HepG2 (cell line): Measurements from ENCODE around the gene KLHDC4. TPM values are rescaled to one million over a fixed set of nuclear protein-coding genes. Genes with fewer than 3 reads are reported as not detected.
A peak's percentile ranks its signal among the peaks of the same experiment; 100 is the strongest.

Source experiments
- ATAC-seq: fragments of 200-7000 bp; cut with Tn5 transposase; 3 replicates; pipeline ENCODE4 v1.9.1; 2020; ENCODE audit warnings: mild to moderate bottlenecking, moderate library complexity
- BruUV-seq: library from RNA; stranded (reverse); fragments of 400-500 nt; replicated peaks from 2 replicates; lab custom pipeline; 2021; lab: Mats Ljungman, UMichigan
- CTCF ChIA-PET: fragments of 300-600 bp; formaldehyde crosslinking; extraction: SDS; loops from one replicate; lab custom pipeline; 2021; ENCODE audit warnings: low total read pairs, inconsistent platforms, low intra/inter-chr PET ratio; lab: Yijun Ruan, JAX
- POLR2A ChIA-PET: fragments of 350-600 bp; sonication (Branson Sonifier 250); formaldehyde crosslinking; loops from one replicate; lab custom pipeline; 2020; ENCODE audit warnings: antibody characterized with exemption, inconsistent platforms; lab: Yijun Ruan, JAX
- DNase-seq: peaks from one replicate; pipeline ENCODE4 v3.0.0-alpha.2; 2015; ENCODE audit warnings: low spot score
- FAIRE-seq: peaks from 3 replicates; lab custom pipeline; 2011; peaks lifted over from hg19 to GRCh38; lab: Jason Lieb, UNC
- H2AFZ ChIP-seq: one replicate; pipeline ENCODE4 v1.6.1; 2011; ENCODE audit warnings: low read length, inconsistent platforms
- H3K27ac ChIP-seq: fragments of 300-600 bp; 3 replicates; pipeline ENCODE4 v1.8.0; 2011; ENCODE audit warnings: mixed run types, mild to moderate bottlenecking, mixed read lengths, low read length, inconsistent platforms; ENCODE audit not compliant: insufficient read depth; ENCODE audit errors: extremely low read length
- H3K27me3 ChIP-seq, 2 experiments: fragments of 200-600 bp in 1 of 2; 2 replicates in 1 of 2; 3 replicates in 1 of 2; pipeline versions ENCODE4 v1.6.0 to v1.8.0; 2011; ENCODE audit warnings: low read length in 2 of 2, mild to moderate bottlenecking in 2 of 2, moderate library complexity in 2 of 2, inconsistent platforms in 1 of 2; ENCODE audit not compliant: insufficient read depth in 2 of 2, control insufficient read depth in 1 of 2
- H3K36me3 ChIP-seq, 2 experiments: fragments of 200-600 bp in 1 of 2; replicated peaks in 1 of 2; 2 replicates in 1 of 2; 3 replicates in 1 of 2; pipeline versions ENCODE4 v1.5.1 to v1.8.0; 2011; ENCODE audit warnings: low read length in 2 of 2, inconsistent platforms in 1 of 2; ENCODE audit not compliant: insufficient read depth in 2 of 2, control insufficient read depth in 1 of 2
- H3K4me1 ChIP-seq: 2 replicates; pipeline ENCODE4 v1.5.1; 2012; ENCODE audit warnings: low read length, inconsistent platforms; ENCODE audit not compliant: insufficient read depth
- H3K4me2 ChIP-seq: 2 replicates; pipeline ENCODE4 v1.6.0; 2011; ENCODE audit warnings: low read depth, low read length, inconsistent platforms
- H3K4me3 ChIP-seq, 3 experiments: fragments of 200-600 bp in 1 of 3; sonication (generic), shearing (Covaris generic) in 1 of 3; replicated peaks in 1 of 3; 2 replicates each; pipeline ENCODE4 v1.5.1; 2011 to 2016; ENCODE audit warnings: low read length in 3 of 3, inconsistent platforms in 2 of 3, low read depth in 2 of 3, mild to moderate bottlenecking in 2 of 3, control low read depth in 1 of 3, mixed read lengths in 1 of 3; ENCODE audit not compliant: insufficient read depth in 1 of 3
- H3K79me2 ChIP-seq: one replicate; pipeline ENCODE4 v1.6.1; 2011; ENCODE audit warnings: low read length, inconsistent platforms; ENCODE audit not compliant: insufficient read depth
- H3K9ac ChIP-seq: 2 replicates; pipeline ENCODE4 v1.6.0; 2011; ENCODE audit warnings: mild to moderate bottlenecking, low read depth, low read length, inconsistent platforms; ENCODE audit not compliant: insufficient read depth
- H3K9me3 ChIP-seq: 2 replicates; pipeline ENCODE4 v1.5.1; 2012; ENCODE audit warnings: mild to moderate bottlenecking, low read length
- H4K20me1 ChIP-seq: 2 replicates; pipeline ENCODE4 v1.6.0; 2011; ENCODE audit warnings: inconsistent platforms, mild to moderate bottlenecking, low read length, moderate library complexity; ENCODE audit not compliant: insufficient read depth
- ADNP ChIP-seq: sonication (generic); formaldehyde crosslinking; IDR thresholded peaks from 2 replicates; pipeline ENCODE4 v1.4.0; 2020; ENCODE audit warnings: missing genetic modification reagents
- ATM ChIP-seq: fragments of 450-650 bp; IDR thresholded peaks from 2 replicates; pipeline ENCODE4 v1.7.1; 2017; ENCODE audit warnings: mild to moderate bottlenecking, borderline replicate concordance
- GABPA ChIP-seq, 2 experiments: IDR thresholded peaks; 2 replicates each; pipeline ENCODE4 v1.6.1; 2011 to 2016; ENCODE audit warnings: low read depth in 2 of 2, low read length in 1 of 2, missing biosample characterization in 1 of 2, missing genetic modification characterization in 1 of 2
- NFKBIZ ChIP-seq: IDR thresholded peaks from 2 replicates; pipeline ENCODE4 v1.6.1; 2018; ENCODE audit warnings: missing genetic modification reagents, missing compliant biosample characterization
- NFYC ChIP-seq: IDR thresholded peaks from 2 replicates; pipeline ENCODE4 v1.6.1; 2016; ENCODE audit warnings: missing genetic modification reagents, missing compliant biosample characterization
- POLR2A ChIP-seq, 2 experiments: IDR thresholded peaks; 2 replicates each; pipeline ENCODE4 v1.6.1; 2011; ENCODE audit warnings: low read depth in 2 of 2, low read length in 2 of 2, mild to moderate bottlenecking in 1 of 2, moderate library complexity in 1 of 2; ENCODE audit not compliant: insufficient read depth in 1 of 2
- SOX5 ChIP-seq: IDR thresholded peaks from 2 replicates; pipeline ENCODE4 v1.6.1; 2016; ENCODE audit warnings: borderline replicate concordance
- SPEN ChIP-seq: sonication (generic); formaldehyde crosslinking; IDR thresholded peaks from 2 replicates; pipeline ENCODE4 v1.5.1; 2020; ENCODE audit warnings: low read depth, mild to moderate bottlenecking, missing genetic modification reagents
- ZFP36L2 ChIP-seq: sonication (generic); formaldehyde crosslinking; IDR thresholded peaks from 2 replicates; pipeline ENCODE4 v1.4.0; 2020; ENCODE audit warnings: missing genetic modification reagents
- ZNF552 ChIP-seq: sonication (generic); formaldehyde crosslinking; IDR thresholded peaks from 2 replicates; pipeline ENCODE4 v1.9.0; 2022; ENCODE audit warnings: missing genetic modification reagents, mild to moderate bottlenecking, borderline replicate concordance
- WGBS: methylation state at CpG from one replicate; pipeline ENCODE4 v1.1.6; 2017; ENCODE audit warnings: low lambda C conversion rate; 5-methylcytosine and 5-hydroxymethylcytosine counted together
- in situ Hi-C: cut with HindIII; loops from 2 replicates; pipeline ENCODE4 v1.10.0; 2017; ENCODE audit warnings: low pct_unique_long_range_greater_than_20kb; ENCODE audit not compliant: extremely low pct_ligation_motif_present
- intact Hi-C: fragments of 100-400 bp; cut with micrococcal nuclease; formaldehyde crosslinking; loops from one replicate; pipeline ENCODE4 v1.10.0; 2022; ENCODE audit not compliant: unreplicated experiment
- polyA plus RNA-seq, 8 experiments: library from polyadenylated mRNA; depleted of rRNA in 3 of 8; stranded (reverse) in 7 of 8; unstranded in 1 of 8; fragments of >200 nt; fragmentation: Illumina TruSeq in 4 of 8; extraction: Trizol in 4 of 8; gene quantifications; 2 replicates each; pipeline versions ENCODE4 v1.2.1 to v1.2.3, GENCODE V29; 2011 to 2016; ENCODE audit warnings: low read depth in 4 of 8, missing spikeins in 1 of 8, mixed read lengths in 1 of 8; ENCODE audit not compliant: insufficient read depth in 1 of 8
- total RNA-seq, 5 experiments: library from RNA; depleted of rRNA; stranded (reverse); fragments of >200 nt; fragmentation: Illumina TruSeq; extraction: Trizol; gene quantifications; 2 replicates each; pipeline ENCODE4 v1.2.3, GENCODE V29; 2016; ENCODE audit warnings: low read depth in 1 of 5
- TF ChIP-seq, protein P1 (sequence below): sonication (generic); formaldehyde crosslinking; IDR thresholded peaks from 2 replicates; pipeline ENCODE4 v1.4.0; 2020; ENCODE audit warnings: missing genetic modification reagents, borderline replicate concordance
- TF ChIP-seq, protein P2 (sequence below): sonication (generic); formaldehyde crosslinking; conservative IDR thresholded peaks from 2 replicates; pipeline ENCODE4 v1.8.1; 2023; ENCODE audit warnings: missing genetic modification reagents
- TF ChIP-seq, protein P3 (sequence below): sonication (generic); formaldehyde crosslinking; IDR thresholded peaks from 2 replicates; pipeline ENCODE4 v1.4.0; 2020; ENCODE audit warnings: missing genetic modification reagents, borderline replicate concordance
- TF ChIP-seq, protein P4 (sequence below): IDR thresholded peaks from 2 replicates; pipeline ENCODE4 v1.6.1; 2016; ENCODE audit warnings: missing compliant biosample characterization, missing genetic modification reagents, borderline replicate concordance

KLHDC4 gene
- total and polyA plus RNA-seq, 2 of the 13 experiments (the other 11 are each of a cell fraction or from before 2014, with no cell fraction given): 18.7 to 31.8 TPM

DNA sequence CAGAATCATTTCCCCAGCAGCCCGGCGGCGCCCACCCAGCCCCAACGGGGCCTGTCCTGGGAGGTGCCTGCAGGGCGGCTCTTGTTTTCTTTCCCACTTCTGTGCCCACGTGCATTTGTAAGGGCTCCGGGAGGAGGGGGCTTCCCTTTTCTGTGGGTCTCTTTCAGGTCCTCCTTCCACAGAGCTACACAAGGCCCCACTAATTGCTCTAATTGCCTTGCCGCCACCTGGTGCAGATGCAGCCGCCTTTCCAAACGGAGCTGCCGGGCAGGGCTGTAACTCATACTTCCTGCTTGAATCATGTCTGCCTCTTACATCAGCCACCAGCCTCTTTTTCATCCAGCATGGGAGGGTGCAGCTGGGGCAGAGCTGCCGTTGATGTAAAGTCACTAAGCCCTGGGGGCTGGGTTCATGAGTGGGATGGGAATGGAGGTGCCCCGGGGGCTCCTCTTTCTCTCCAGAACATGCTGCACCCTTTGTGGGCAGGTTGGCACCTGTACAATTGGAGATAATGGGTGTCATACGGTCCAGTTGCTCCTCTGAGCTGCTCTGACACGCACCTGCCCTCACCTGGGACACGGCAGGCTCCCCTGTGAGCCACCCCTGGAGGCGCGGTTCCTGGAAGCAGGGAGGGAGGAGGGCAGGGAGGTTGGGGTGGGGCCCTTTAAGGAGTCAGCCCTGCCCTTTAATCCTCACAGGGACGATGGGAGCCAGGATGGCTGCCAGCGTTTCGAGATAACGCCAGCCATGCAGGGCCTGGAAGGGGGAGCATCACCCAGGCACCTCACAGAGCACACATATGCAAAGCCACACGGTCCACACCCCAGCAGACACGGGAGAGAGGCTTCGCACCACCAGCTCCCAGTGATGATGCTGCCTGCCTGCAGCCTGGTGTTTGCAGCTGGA lies 41.1 kb upstream of the KLHDC4 start:
- Histone ChIP-seq H3K4me3 (peak overlapping the region; percentile 38 to 66 (median 50)), H3K9ac (peak overlapping the region; percentile 66), H3K27ac (peak overlapping the region; percentile 23), H3K36me3 (no peaks in the 10 kb centered on the region), H4K20me1 (no peaks in the 10 kb centered on the region), H3K9me3 (no peaks in the 10 kb centered on the region), H3K4me1 (peaks cover 62% of the 10 kb centered on the region), H3K27me3 (peaks cover 0 to 11% of the 10 kb centered on the region in 2 experiments; a peak in 3 of 5 replicates), H3K4me2 (peak overlapping the region; percentile 82), H2AFZ (peak overlapping the region; percentile 13), H3K79me2 (no peaks in the 10 kb centered on the region)
- 26% methylated on average over 16 of the region's 25 CpGs for WGBS
- CTCF ChIA-PET: no interaction called here
- no TSS peak for BruUV-seq
- in situ Hi-C loops (no loop called here), intact Hi-C loops (no loop called here)
- ATAC-seq: peak; percentile 71
- FAIRE-seq: peak; percentile 53
- POLR2A ChIA-PET: interaction anchor here (0.7 to 10.2 kb wide), 26 partner anchors 9 to 144 kb away, joined by 3 to 228 read pairs (median 8); partner anchors contain the start of genes BANP, CA5A and SLC7A5
- peak; percentile 61 for DNase-seq
- 0 out of 2 replicates have a peak, but pooled peaks have one; percentile 43 for TF ChIP-seq SPEN (CRISPR knock-in tag)
- TF ChIP-seq, protein P1, sequence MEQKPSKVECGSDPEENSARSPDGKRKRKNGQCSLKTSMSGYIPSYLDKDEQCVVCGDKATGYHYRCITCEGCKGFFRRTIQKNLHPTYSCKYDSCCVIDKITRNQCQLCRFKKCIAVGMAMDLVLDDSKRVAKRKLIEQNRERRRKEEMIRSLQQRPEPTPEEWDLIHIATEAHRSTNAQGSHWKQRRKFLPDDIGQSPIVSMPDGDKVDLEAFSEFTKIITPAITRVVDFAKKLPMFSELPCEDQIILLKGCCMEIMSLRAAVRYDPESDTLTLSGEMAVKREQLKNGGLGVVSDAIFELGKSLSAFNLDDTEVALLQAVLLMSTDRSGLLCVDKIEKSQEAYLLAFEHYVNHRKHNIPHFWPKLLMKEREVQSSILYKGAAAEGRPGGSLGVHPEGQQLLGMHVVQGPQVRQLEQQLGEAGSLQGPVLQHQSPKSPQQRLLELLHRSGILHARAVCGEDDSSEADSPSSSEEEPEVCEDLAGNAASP: no peak
- TF ChIP-seq GABPA (IDR thresholded peaks at IDR 0.05; ENCODE audit: low read depth, low read length): no peak
- TF ChIP-seq GABPA (CRISPR knock-in tag; IDR thresholded peaks at IDR 0.05; ENCODE audit: low read depth): peak; percentile 49; the same call in 1 of the 2 replicates
- no peak for TF ChIP-seq ADNP (CRISPR knock-in tag)
- no peak for TF ChIP-seq SOX5 (CRISPR knock-in tag)
- TF ChIP-seq, protein P2, sequence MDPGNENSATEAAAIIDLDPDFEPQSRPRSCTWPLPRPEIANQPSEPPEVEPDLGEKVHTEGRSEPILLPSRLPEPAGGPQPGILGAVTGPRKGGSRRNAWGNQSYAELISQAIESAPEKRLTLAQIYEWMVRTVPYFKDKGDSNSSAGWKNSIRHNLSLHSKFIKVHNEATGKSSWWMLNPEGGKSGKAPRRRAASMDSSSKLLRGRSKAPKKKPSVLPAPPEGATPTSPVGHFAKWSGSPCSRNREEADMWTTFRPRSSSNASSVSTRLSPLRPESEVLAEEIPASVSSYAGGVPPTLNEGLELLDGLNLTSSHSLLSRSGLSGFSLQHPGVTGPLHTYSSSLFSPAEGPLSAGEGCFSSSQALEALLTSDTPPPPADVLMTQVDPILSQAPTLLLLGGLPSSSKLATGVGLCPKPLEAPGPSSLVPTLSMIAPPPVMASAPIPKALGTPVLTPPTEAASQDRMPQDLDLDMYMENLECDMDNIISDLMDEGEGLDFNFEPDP (CRISPR knock-in tag): no peak
- 0 out of 2 replicates have a peak, but pooled peaks have one; percentile 56 for TF ChIP-seq ZFP36L2 (CRISPR knock-in tag)
- TF ChIP-seq, protein P3, sequence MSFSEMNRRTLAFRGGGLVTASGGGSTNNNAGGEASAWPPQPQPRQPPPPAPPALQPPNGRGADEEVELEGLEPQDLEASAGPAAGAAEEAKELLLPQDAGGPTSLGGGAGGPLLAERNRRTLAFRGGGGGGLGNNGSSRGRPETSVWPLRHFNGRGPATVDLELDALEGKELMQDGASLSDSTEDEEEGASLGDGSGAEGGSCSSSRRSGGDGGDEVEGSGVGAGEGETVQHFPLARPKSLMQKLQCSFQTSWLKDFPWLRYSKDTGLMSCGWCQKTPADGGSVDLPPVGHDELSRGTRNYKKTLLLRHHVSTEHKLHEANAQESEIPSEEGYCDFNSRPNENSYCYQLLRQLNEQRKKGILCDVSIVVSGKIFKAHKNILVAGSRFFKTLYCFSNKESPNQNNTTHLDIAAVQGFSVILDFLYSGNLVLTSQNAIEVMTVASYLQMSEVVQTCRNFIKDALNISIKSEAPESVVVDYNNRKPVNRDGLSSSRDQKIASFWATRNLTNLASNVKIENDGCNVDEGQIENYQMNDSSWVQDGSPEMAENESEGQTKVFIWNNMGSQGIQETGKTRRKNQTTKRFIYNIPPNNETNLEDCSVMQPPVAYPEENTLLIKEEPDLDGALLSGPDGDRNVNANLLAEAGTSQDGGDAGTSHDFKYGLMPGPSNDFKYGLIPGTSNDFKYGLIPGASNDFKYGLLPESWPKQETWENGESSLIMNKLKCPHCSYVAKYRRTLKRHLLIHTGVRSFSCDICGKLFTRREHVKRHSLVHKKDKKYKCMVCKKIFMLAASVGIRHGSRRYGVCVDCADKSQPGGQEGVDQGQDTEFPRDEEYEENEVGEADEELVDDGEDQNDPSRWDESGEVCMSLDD (CRISPR knock-in tag): no peak
- TF ChIP-seq, protein P4, sequence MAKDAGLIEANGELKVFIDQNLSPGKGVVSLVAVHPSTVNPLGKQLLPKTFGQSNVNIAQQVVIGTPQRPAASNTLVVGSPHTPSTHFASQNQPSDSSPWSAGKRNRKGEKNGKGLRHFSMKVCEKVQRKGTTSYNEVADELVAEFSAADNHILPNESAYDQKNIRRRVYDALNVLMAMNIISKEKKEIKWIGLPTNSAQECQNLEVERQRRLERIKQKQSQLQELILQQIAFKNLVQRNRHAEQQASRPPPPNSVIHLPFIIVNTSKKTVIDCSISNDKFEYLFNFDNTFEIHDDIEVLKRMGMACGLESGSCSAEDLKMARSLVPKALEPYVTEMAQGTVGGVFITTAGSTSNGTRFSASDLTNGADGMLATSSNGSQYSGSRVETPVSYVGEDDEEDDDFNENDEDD (CRISPR knock-in tag): no peak
- TF ChIP-seq NFKBIZ (CRISPR knock-in tag): peak; percentile 52
- TF ChIP-seq POLR2A (IDR thresholded peaks at IDR 0.05; ENCODE audit: insufficient read depth in 1 of 2, low read depth in 2 of 2, low read length in 2 of 2): peak; percentile 42 to 68; a peak in 3 of 4 replicates
- no peak for TF ChIP-seq ATM
- 0 out of 2 replicates have a peak, but pooled peaks have one; percentile 34 for TF ChIP-seq ZNF552 (CRISPR knock-in tag)
- TF ChIP-seq NFYC (CRISPR knock-in tag): no peak
